Prostate gland (tissue), 2 donors: ENCODE measurements around the gene CDC14B.
"Not testable (repeated sequence)": the region's sequence is repeated elsewhere in the genome, so short reads cannot be mapped to it uniquely, and the experiment has no call there.

ENCODE experiments used
- CTCF ChIP-seq, 4 experiments: fragments of 200-600 bp in 2 of 4; fragments of 450-650 bp in 2 of 4; sonication (generic) in 2 of 4; IDR thresholded peaks; 1 replicate in 3 of 4; 2 replicates in 1 of 4; pipeline ENCODE4 v1.5.1; 2016 to 2019; ENCODE audit warnings: antibody characterized with exemption in 4 of 4, mild to moderate bottlenecking in 2 of 4, moderate library complexity in 2 of 4
- POLR2A ChIP-seq: fragments of 450-650 bp; IDR thresholded peaks from one replicate; pipeline ENCODE4 v1.6.1; 2016; ENCODE audit warnings: antibody characterized with exemption, mild to moderate bottlenecking

GRCh38 chr9:96503374-96503748 lies 116.3 kb downstream of the CDC14B start:
- not testable (repeated sequence) for TF ChIP-seq CTCF (IDR thresholded peaks at IDR 0.05); POLR2A
